NCI-H1092 treated with DMSO at 0.1 percent for 48 hours (cell line): ENCODE measurements around the gene CERS6.

Source experiments
- DNase-seq: peaks from one replicate; lab custom pipeline; 2025; lab: John Stamatoyannopoulos, UW

Gene CERS6

DNA sequence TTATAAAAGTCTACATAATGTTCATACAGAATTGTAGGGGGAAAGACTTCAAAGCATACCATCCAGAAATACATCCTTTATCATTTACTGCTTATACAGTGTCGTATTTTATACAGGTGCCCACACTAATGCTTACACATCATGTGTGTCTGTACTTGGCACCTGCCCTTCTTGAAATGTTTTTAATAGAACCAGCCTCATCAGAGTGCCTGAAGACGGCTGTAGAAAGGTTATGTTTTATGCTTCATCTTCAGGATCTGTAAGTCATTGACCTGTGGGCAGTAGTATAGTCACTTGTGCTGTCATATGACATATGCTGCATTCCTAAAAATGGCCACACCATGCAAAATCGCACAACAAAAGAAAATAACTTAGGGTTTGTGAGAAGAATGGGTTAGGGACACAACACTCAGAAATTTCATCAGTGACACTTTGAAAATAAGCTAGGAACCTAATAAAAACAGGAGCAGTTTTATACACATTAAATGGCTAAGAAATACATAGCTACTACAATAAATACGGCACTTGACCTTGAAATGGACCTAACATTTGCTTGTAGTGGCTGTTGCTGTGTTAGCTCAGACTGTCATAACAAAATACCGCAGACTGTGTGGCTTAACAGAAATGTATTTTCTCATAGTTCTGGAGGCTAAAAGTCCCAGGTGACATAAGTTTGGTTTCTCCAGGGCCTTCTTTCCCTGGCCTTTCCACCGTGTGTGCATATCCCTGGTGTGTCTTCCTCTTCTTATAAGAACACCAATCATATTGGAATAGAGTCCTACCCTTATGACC is 112.6 kb downstream of the CERS6 start:
- DNase-seq, result no peak

GRCh38 chr2:168571061-168571460 is 115.0 kb downstream of the CERS6 start:
- DNase-seq, result no peak

GRCh38 chr2:168573128-168573903 is 117.2 kb downstream of the CERS6 start:
- DNase-seq, result no peak

GRCh38 chr2:168574856-168575630 is 119.0 kb downstream of the CERS6 start:
- DNase-seq, result no peak

GRCh38 chr2:168577885-168578284 is 121.8 kb downstream of the CERS6 start:
- DNase-seq, result no peak

GRCh38 chr2:168583064-168583709 is 127.1 kb downstream of the CERS6 start:
- no peak for DNase-seq

GRCh38 chr2:168583710-168584521 is 127.8 kb downstream of the CERS6 start:
- DNase-seq, result no peak

GRCh38 chr2:168584911-168585310 is 128.8 kb downstream of the CERS6 start:
- no peak for DNase-seq

- DNase-seq, result no peak
Measured at GRCh38 chr2:168585700-168586099, 129.6 kb downstream of the CERS6 start.

- no peak for DNase-seq
Measured at GRCh38 chr2:168587307-168587706, 131.2 kb downstream of the CERS6 start.

GRCh38 chr2:168589236-168590211 is 133.5 kb downstream of the CERS6 start:
- no peak for DNase-seq

GRCh38 chr2:168592181-168592831 is 136.2 kb downstream of the CERS6 start:
- DNase-seq, result no peak

- DNase-seq, result no peak
Measured at GRCh38 chr2:168593713-168594112, 137.6 kb downstream of the CERS6 start.

DNA sequence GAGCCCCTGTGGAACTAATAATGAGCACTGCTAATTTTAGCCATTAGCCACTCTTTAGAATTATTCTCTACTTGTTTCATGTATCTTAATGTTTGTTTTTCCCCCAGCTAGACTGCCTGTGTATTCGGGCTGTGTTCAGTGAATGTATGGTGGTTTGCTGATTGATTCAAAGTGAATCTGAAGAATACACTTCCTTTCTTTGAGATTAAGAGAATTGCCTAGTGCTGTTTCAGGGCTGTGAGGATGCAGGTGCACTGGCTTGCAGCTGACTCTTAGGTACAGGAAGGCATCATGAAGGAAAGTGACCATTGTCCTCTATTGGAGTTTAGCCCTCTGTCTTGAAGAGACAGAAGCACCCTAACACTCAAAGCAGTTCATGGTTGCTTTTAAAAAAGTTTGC is 138.7 kb downstream of the CERS6 start:
- no peak for DNase-seq

DNA sequence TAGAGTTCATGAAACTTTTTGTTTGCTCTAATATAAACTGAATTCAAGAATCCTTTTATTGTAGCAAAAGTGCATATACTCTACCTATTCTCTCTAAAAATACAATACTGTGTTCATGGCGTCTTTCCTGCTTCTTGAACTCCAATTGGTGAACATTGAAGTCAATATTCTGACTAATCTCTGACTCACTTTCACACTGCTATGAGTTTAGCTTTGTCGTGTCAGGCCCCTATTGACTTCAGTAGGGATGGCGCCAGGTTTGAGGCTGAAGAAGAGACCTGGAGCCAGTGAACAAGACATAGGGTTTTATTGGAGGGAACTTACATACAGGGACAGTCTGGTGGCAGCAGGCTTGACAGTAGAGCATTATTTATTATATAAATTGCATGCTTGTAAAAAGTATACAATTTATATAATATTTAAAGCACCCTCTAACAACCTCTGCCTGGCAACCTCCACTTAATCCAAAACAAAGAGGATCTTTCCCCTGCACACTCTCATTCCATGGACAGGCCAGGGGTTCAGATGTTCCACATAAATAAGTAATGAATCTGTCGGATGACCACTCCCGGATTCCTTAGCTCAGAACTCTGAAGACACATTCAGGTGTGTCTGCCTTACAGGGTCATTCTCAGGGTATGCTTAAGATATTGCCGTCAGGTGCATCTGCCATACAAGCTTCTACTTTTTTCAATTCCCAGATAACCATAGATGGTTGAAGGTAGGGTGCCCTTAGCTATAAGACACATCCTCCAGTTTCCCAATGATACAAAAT is 141.0 kb downstream of the CERS6 start:
- DNase-seq, result no peak

DNA sequence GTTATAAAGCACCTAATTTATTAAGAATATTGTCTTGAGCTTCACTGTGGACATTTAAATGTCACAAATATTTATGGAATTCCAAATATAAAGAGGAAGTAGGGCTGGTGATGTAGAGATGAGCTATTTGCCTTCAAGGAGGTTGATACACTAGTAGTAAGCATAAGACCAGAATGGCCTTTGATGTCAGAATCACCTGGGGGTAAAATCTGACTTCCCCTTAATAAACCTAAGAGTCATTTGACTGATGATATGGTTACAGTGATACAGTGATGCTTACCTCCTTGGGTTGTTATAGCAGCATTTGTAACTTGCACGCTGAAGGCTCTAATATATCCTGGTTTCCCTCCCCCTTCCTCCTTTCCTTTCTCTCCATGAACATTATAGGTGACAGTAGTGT is 143.7 kb downstream of the CERS6 start:
- DNase-seq, result no peak

DNA sequence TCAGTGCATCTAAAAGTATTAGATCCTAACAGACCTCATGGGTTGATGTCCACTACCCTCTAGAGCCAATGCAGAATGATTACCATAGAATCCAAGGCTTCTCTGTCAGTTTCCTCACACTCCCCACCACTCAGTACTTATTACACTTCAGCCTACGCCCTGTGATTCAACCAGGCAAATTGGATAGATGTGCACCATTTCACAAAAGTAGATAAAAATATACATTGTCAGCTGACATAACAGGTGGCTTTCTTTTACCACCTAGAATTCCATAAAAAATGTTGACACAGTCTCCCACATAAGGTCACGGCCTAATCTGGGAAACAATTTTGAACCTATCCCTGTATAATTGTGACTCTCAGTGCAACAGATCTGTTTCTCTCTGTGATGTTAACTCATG is 144.9 kb downstream of the CERS6 start:
- DNase-seq, result no peak

DNA sequence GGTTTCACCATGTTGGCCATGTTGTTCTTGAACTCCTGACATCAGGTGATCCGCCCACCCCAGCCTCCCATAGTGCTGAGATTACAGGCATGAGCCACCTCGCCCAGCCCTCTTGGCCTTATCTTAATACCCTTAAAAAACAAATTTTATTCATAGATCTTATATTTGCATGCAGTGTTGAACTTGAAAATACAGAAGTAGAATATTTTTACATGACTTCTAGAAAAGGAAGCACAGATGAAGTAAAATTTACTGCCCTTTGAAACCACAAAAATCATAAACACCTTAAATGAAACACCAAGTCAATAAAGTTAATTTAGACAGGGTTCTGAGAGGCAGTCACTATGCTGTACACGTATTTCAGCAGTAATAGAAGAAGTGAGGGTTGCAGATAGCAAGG is 145.7 kb downstream of the CERS6 start:
- DNase-seq, result no peak

- DNase-seq, result no peak
Measured at GRCh38 chr2:168602379-168602778, 146.3 kb downstream of the CERS6 start.
